HEK293 (cell line): ENCODE data around the gene TSNAX.

Experiments
- BCL11A ChIP-seq: fragments of 450-650 bp; formaldehyde crosslinking; IDR thresholded peaks from 2 replicates; pipeline ENCODE4 v1.5.1; 2016; ENCODE audit warnings: low read depth, missing biosample characterization, missing genetic modification characterization
- GLI2 ChIP-seq: fragments of 450-650 bp; formaldehyde crosslinking; IDR thresholded peaks from 2 replicates; pipeline ENCODE4; 2017; ENCODE audit warnings: missing biosample characterization, missing genetic modification characterization, low read depth, borderline replicate concordance
- GLI4 ChIP-seq: fragments of 450-650 bp; formaldehyde crosslinking; IDR thresholded peaks from 2 replicates; pipeline ENCODE4 v1.5.1; 2016; ENCODE audit warnings: missing biosample characterization, missing genetic modification characterization
- GLIS2 ChIP-seq: fragments of 450-650 bp; formaldehyde crosslinking; IDR thresholded peaks from 2 replicates; pipeline ENCODE4 v1.5.1; 2016; ENCODE audit warnings: missing biosample characterization, missing genetic modification characterization
- KLF1 ChIP-seq: fragments of 450-650 bp; formaldehyde crosslinking; IDR thresholded peaks from 2 replicates; pipeline ENCODE4 v1.5.1; 2016; ENCODE audit warnings: missing biosample characterization, missing genetic modification characterization
- KLF7 ChIP-seq: fragments of 450-650 bp; formaldehyde crosslinking; IDR thresholded peaks from 2 replicates; pipeline ENCODE4 v1.5.1; 2016; ENCODE audit warnings: missing biosample characterization, missing genetic modification characterization, borderline replicate concordance
- ZBTB21 ChIP-seq: fragments of 450-650 bp; formaldehyde crosslinking; IDR thresholded peaks from 2 replicates; pipeline ENCODE4 v1.5.1; 2017; ENCODE audit warnings: missing biosample characterization, missing genetic modification characterization
- ZFP37 ChIP-seq: fragments of 450-650 bp; formaldehyde crosslinking; IDR thresholded peaks from 2 replicates; pipeline ENCODE4 v1.5.1; 2016; ENCODE audit warnings: missing biosample characterization, missing genetic modification characterization
- ZNF10 ChIP-seq: fragments of 450-650 bp; formaldehyde crosslinking; IDR thresholded peaks from 2 replicates; pipeline ENCODE4 v1.5.1; 2017; ENCODE audit warnings: missing biosample characterization, missing genetic modification characterization
- ZNF112 ChIP-seq: fragments of 450-650 bp; formaldehyde crosslinking; IDR thresholded peaks from 2 replicates; pipeline ENCODE4 v1.5.0; 2017; ENCODE audit warnings: missing biosample characterization, missing genetic modification characterization
- ZNF16 ChIP-seq: fragments of 450-650 bp; formaldehyde crosslinking; IDR thresholded peaks from 2 replicates; pipeline ENCODE4 v1.5.1; 2016; ENCODE audit warnings: low read depth, missing biosample characterization, missing genetic modification characterization
- ZNF19 ChIP-seq: fragments of 450-650 bp; formaldehyde crosslinking; IDR thresholded peaks from 2 replicates; pipeline ENCODE4; 2016; ENCODE audit warnings: missing biosample characterization, missing genetic modification characterization, low read depth
- ZNF24 ChIP-seq: fragments of 450-650 bp; formaldehyde crosslinking; IDR thresholded peaks from 2 replicates; pipeline ENCODE4 v1.5.1; 2016; ENCODE audit warnings: missing biosample characterization, missing genetic modification characterization
- ZNF324 ChIP-seq: fragments of 450-650 bp; formaldehyde crosslinking; IDR thresholded peaks from 2 replicates; pipeline ENCODE4 v1.5.1; 2016; ENCODE audit warnings: missing biosample characterization, missing genetic modification characterization
- ZNF501 ChIP-seq: fragments of 450-650 bp; formaldehyde crosslinking; IDR thresholded peaks from 2 replicates; pipeline ENCODE4 v1.5.1; 2016; ENCODE audit warnings: missing biosample characterization, missing genetic modification characterization
- ZNF529 ChIP-seq: fragments of 450-650 bp; formaldehyde crosslinking; IDR thresholded peaks from 2 replicates; pipeline ENCODE4 v1.5.1; 2017; ENCODE audit warnings: missing genetic modification characterization, missing biosample characterization; ENCODE audit not compliant: insufficient replicate concordance
- ZNF548 ChIP-seq: fragments of 450-650 bp; formaldehyde crosslinking; IDR thresholded peaks from 2 replicates; pipeline ENCODE4 v1.5.1; 2016; ENCODE audit warnings: missing biosample characterization, missing genetic modification characterization
- ZNF549 ChIP-seq: fragments of 450-650 bp; IDR thresholded peaks from 2 replicates; pipeline ENCODE4 v1.5.1; 2018; ENCODE audit warnings: missing biosample characterization, missing genetic modification characterization, mild to moderate bottlenecking, inconsistent platforms, moderate library complexity
- ZNF558 ChIP-seq: fragments of 450-650 bp; formaldehyde crosslinking; IDR thresholded peaks from 2 replicates; pipeline ENCODE4 v1.5.1; 2016; ENCODE audit warnings: missing biosample characterization, missing genetic modification characterization
- ZNF600 ChIP-seq: fragments of 450-650 bp; formaldehyde crosslinking; IDR thresholded peaks from 2 replicates; pipeline ENCODE4 v1.5.1; 2016; ENCODE audit warnings: missing biosample characterization, missing genetic modification characterization
- ZNF623 ChIP-seq: fragments of 450-650 bp; formaldehyde crosslinking; IDR thresholded peaks from 2 replicates; pipeline ENCODE4 v1.5.1; 2016; ENCODE audit warnings: missing biosample characterization, missing genetic modification characterization
- ZNF76 ChIP-seq: fragments of 450-650 bp; formaldehyde crosslinking; IDR thresholded peaks from 2 replicates; pipeline ENCODE4; 2016; ENCODE audit warnings: low read depth, missing biosample characterization, missing genetic modification characterization, borderline replicate concordance
- ZNF830 ChIP-seq: fragments of 450-650 bp; IDR thresholded peaks from 2 replicates; pipeline ENCODE4 v1.5.0; 2018; ENCODE audit warnings: missing biosample characterization, missing genetic modification characterization, low read depth, mild to moderate bottlenecking, moderate library complexity
- ZSCAN30 ChIP-seq: fragments of 450-650 bp; IDR thresholded peaks from 2 replicates; pipeline ENCODE4 v1.5.1; 2018; ENCODE audit warnings: missing biosample characterization, mild to moderate bottlenecking, missing genetic modification characterization, moderate library complexity
- TF ChIP-seq, protein P1 (sequence below): fragments of 450-650 bp; formaldehyde crosslinking; optimal IDR thresholded peaks from 2 replicates; pipeline ENCODE3; 2016; ENCODE audit warnings: missing biosample characterization, mild to moderate bottlenecking, missing genetic modification characterization
- TF ChIP-seq, protein P2 (sequence below): fragments of 450-650 bp; formaldehyde crosslinking; conservative IDR thresholded peaks from 2 replicates; pipeline ENCODE4 v1.5.1; 2016; ENCODE audit warnings: low read depth, missing biosample characterization, missing genetic modification characterization
- TF ChIP-seq, protein P3 (sequence below): sonication (generic); formaldehyde crosslinking; IDR thresholded peaks from 2 replicates; pipeline ENCODE4 v1.8.1; 2022; ENCODE audit warnings: mild to moderate bottlenecking, moderate library complexity, missing genetic modification reagents
- TF ChIP-seq, protein P4 (sequence below): fragments of 450-650 bp; formaldehyde crosslinking; IDR thresholded peaks from 2 replicates; pipeline ENCODE4 v1.5.1; 2016; ENCODE audit warnings: missing biosample characterization, missing genetic modification characterization
- TF ChIP-seq, protein P5 (sequence below): fragments of 450-650 bp; formaldehyde crosslinking; IDR thresholded peaks from 2 replicates; pipeline ENCODE4 v1.5.1; 2017; ENCODE audit warnings: missing biosample characterization, missing genetic modification characterization

TSNAX gene

DNA sequence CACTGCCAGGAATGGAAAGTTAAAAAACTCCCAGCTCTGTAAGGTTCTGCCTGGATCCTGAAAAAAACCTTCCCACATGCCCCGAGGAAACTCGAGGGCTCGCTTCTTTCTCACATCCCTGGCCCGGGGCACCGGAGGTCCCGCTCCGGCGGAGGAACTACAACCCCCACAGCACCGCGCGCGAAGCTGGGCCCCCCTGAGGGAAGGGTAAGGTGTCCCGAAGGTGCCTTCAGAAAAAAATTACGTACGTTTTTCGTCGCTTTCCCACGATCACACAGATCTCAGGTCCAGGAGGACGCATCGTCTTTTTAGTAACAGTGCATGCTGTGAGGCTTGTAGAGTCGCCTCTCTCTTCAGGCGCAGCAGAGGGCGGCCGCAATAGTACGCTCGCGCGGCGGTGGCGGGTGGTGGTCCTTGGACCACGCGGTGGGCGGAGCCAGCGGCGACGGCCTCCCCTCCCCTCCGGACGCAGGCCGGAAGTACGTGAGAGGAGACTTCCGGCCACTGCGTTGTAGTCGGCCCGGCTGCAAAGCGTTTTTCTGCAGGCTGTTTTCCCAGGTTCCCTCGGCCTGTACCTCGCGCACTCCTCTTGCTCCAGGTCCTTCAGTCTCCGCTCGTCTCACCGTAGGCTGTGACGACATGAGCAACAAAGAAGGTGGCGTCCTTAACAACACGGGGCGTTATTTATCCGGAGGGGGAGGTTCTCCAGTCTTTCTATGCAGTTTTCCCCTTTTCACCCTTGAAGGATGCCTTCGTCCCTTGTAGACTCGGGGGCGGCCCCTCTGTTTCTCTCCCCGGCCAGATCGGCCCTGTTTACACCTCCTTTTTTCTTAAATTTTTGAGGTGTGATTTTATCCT, at the start of gene TSNAX (continued):
- TF ChIP-seq, protein P1, sequence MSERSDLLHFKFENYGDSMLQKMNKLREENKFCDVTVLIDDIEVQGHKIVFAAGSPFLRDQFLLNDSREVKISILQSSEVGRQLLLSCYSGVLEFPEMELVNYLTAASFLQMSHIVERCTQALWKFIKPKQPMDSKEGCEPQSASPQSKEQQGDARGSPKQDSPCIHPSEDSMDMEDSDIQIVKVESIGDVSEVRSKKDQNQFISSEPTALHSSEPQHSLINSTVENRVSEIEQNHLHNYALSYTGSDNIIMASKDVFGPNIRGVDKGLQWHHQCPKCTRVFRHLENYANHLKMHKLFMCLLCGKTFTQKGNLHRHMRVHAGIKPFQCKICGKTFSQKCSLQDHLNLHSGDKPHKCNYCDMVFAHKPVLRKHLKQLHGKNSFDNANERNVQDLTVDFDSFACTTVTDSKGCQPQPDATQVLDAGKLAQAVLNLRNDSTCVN, result peak; percentile 80
- TF ChIP-seq, protein P2, sequence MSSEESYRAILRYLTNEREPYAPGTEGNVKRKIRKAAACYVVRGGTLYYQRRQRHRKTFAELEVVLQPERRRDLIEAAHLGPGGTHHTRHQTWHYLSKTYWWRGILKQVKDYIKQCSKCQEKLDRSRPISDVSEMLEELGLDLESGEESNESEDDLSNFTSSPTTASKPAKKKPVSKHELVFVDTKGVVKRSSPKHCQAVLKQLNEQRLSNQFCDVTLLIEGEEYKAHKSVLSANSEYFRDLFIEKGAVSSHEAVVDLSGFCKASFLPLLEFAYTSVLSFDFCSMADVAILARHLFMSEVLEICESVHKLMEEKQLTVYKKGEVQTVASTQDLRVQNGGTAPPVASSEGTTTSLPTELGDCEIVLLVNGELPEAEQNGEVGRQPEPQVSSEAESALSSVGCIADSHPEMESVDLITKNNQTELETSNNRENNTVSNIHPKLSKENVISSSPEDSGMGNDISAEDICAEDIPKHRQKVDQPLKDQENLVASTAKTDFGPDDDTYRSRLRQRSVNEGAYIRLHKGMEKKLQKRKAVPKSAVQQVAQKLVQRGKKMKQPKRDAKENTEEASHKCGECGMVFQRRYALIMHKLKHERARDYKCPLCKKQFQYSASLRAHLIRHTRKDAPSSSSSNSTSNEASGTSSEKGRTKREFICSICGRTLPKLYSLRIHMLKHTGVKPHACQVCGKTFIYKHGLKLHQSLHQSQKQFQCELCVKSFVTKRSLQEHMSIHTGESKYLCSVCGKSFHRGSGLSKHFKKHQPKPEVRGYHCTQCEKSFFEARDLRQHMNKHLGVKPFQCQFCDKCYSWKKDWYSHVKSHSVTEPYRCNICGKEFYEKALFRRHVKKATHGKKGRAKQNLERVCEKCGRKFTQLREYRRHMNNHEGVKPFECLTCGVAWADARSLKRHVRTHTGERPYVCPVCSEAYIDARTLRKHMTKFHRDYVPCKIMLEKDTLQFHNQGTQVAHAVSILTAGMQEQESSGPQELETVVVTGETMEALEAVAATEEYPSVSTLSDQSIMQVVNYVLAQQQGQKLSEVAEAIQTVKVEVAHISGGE (tag by site-specific recombination), result peak; percentile 95
- TF ChIP-seq ZNF548 (tag by site-specific recombination) (no peak), GLIS2 (tag by site-specific recombination) (peak; percentile 99), ZNF501 (tag by site-specific recombination) (peak; percentile 95), ZBTB21 (tag by site-specific recombination) (peak; percentile 91), ZNF10 (0 out of 2 replicates have a peak, but pooled peaks have one; percentile 76), ZNF19 (no peak), ZNF529 (no peak), ZNF558 (tag by site-specific recombination) (peak; percentile 73; the same call in 1 of the 2 replicates), ZNF623 (tag by site-specific recombination) (peak; percentile 28; the same call in 1 of the 2 replicates), ZNF549 (tag by site-specific recombination) (no peak), KLF1 (tag by site-specific recombination) (peak; percentile 58), ZNF324 (tag by site-specific recombination) (peak; percentile 99), ZNF16 (no peak), ZSCAN30 (tag by site-specific recombination) (peak; percentile 61), KLF7 (tag by site-specific recombination) (no peak), GLI4 (tag by site-specific recombination) (no peak), ZNF830 (tag by site-specific recombination) (no peak), ZNF600 (tag by site-specific recombination) (peak; percentile 62; the same call in 1 of the 2 replicates), ZNF112 (tag by site-specific recombination) (no peak), BCL11A (peak; percentile 52; the same call in 1 of the 2 replicates), ZNF76 (peak; percentile 97), ZFP37 (no peak), ZNF24 (tag by site-specific recombination) (peak; percentile 94), GLI2 (tag by site-specific recombination) (no peak)
- TF ChIP-seq, protein P3, sequence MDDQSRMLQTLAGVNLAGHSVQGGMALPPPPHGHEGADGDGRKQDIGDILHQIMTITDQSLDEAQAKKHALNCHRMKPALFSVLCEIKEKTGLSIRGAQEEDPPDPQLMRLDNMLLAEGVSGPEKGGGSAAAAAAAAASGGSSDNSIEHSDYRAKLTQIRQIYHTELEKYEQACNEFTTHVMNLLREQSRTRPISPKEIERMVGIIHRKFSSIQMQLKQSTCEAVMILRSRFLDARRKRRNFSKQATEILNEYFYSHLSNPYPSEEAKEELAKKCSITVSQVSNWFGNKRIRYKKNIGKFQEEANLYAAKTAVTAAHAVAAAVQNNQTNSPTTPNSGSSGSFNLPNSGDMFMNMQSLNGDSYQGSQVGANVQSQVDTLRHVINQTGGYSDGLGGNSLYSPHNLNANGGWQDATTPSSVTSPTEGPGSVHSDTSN (CRISPR knock-in tag), result 0 out of 2 replicates have a peak, but pooled peaks have one; percentile 51
- TF ChIP-seq, protein P4, sequence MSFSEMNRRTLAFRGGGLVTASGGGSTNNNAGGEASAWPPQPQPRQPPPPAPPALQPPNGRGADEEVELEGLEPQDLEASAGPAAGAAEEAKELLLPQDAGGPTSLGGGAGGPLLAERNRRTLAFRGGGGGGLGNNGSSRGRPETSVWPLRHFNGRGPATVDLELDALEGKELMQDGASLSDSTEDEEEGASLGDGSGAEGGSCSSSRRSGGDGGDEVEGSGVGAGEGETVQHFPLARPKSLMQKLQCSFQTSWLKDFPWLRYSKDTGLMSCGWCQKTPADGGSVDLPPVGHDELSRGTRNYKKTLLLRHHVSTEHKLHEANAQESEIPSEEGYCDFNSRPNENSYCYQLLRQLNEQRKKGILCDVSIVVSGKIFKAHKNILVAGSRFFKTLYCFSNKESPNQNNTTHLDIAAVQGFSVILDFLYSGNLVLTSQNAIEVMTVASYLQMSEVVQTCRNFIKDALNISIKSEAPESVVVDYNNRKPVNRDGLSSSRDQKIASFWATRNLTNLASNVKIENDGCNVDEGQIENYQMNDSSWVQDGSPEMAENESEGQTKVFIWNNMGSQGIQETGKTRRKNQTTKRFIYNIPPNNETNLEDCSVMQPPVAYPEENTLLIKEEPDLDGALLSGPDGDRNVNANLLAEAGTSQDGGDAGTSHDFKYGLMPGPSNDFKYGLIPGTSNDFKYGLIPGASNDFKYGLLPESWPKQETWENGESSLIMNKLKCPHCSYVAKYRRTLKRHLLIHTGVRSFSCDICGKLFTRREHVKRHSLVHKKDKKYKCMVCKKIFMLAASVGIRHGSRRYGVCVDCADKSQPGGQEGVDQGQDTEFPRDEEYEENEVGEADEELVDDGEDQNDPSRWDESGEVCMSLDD (tag by site-specific recombination), result no peak
- TF ChIP-seq, protein P5, sequence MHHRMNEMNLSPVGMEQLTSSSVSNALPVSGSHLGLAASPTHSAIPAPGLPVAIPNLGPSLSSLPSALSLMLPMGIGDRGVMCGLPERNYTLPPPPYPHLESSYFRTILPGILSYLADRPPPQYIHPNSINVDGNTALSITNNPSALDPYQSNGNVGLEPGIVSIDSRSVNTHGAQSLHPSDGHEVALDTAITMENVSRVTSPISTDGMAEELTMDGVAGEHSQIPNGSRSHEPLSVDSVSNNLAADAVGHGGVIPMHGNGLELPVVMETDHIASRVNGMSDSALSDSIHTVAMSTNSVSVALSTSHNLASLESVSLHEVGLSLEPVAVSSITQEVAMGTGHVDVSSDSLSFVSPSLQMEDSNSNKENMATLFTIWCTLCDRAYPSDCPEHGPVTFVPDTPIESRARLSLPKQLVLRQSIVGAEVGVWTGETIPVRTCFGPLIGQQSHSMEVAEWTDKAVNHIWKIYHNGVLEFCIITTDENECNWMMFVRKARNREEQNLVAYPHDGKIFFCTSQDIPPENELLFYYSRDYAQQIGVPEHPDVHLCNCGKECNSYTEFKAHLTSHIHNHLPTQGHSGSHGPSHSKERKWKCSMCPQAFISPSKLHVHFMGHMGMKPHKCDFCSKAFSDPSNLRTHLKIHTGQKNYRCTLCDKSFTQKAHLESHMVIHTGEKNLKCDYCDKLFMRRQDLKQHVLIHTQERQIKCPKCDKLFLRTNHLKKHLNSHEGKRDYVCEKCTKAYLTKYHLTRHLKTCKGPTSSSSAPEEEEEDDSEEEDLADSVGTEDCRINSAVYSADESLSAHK (tag by site-specific recombination), result no peak
